ENCODE measurements around the gene IMP3.
A peak's percentile ranks its signal among the peaks of the same experiment; 100 is the strongest.
"Not testable (repeated sequence)": the region's sequence is repeated elsewhere in the genome, so short reads cannot be mapped to it uniquely, and the experiment has no call there.

Gene IMP3

DNA sequence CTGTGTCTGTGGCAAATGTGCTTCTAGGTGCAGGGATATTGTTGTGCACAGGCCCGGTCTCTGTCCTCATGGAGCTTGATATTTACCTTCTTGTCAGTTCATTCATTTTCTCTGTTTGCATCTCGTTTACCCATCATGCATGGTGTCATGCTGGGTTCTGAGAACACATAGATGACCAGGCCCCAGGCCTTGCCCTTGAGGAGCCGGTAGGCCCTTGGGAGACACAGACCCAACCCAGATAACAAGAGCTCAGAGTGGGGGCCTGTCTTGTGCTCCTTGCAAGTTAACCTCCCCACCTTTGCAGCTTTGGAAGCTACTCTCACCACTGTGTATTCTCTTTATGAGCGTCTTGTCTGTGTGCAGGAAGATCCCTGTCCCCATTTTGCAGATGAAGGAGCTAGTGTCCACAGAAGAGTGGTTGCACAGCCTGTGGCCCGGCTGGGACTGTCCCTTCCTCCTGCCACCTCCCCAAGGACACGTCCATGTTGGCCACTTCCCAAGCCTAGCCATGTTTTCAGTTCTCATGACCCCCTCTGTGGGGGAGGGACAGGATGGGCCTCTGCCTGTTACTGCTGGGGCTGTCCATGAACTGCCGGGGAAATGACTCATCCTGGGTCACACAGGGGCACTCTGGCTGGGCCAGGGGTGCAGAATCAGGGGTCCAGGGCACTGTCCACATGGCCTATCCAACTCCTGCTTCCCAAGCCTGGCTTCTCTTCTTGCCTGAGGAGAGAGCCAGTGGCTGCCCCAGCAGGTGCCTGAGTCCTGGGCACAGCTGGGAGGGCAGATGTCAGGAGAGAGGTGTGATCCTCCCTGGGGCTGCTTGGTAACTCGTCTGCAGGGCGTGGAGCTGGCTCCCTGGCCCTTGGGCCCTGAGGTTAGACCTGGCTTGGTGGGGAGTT is 11.1 kb upstream of the IMP3 start:
- peak; percentile 72 for DNase-seq (ENCODE audit: low read depth)

DNA sequence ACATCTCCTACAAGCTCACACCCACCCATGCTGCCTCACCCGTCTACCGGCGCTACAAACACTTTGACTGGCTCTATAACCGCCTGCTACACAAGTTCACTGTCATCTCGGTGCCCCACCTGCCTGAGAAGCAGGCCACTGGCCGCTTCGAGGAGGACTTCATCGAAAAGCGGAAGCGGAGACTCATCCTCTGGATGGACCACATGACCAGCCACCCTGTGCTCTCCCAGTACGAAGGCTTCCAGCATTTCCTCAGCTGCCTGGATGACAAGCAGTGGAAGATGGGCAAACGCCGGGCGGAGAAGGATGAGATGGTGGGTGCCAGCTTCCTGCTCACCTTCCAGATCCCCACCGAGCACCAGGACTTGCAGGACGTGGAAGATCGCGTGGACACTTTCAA is 9.8 kb upstream of the IMP3 start:
- no peak for DNase-seq (ENCODE audit: low read depth)

DNA sequence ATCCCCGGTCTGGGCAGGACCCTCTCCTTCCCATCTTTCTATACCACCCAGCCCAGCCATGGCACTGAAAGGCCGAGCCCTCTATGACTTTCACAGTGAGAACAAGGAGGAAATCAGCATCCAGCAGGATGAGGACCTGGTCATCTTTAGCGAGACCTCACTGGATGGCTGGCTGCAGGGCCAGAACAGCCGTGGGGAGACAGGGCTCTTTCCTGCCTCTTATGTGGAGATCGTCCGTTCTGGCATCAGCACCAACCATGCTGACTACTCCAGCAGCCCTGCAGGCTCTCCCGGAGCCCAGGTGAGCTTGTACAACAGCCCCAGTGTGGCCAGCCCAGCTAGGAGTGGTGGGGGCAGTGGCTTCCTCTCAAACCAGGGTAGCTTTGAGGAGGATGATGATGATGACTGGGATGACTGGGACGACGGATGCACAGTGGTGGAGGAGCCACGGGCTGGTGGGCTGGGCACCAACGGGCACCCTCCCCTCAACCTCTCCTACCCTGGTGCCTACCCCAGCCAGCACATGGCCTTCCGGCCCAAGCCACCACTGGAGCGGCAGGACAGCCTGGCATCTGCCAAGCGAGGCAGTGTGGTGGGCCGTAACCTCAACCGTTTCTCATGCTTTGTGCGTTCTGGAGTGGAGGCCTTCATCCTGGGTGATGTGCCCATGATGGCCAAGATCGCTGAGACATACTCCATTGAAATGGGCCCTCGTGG is 9.2 kb upstream of the IMP3 start:
- no peak for DNase-seq (ENCODE audit: low read depth)

DNA sequence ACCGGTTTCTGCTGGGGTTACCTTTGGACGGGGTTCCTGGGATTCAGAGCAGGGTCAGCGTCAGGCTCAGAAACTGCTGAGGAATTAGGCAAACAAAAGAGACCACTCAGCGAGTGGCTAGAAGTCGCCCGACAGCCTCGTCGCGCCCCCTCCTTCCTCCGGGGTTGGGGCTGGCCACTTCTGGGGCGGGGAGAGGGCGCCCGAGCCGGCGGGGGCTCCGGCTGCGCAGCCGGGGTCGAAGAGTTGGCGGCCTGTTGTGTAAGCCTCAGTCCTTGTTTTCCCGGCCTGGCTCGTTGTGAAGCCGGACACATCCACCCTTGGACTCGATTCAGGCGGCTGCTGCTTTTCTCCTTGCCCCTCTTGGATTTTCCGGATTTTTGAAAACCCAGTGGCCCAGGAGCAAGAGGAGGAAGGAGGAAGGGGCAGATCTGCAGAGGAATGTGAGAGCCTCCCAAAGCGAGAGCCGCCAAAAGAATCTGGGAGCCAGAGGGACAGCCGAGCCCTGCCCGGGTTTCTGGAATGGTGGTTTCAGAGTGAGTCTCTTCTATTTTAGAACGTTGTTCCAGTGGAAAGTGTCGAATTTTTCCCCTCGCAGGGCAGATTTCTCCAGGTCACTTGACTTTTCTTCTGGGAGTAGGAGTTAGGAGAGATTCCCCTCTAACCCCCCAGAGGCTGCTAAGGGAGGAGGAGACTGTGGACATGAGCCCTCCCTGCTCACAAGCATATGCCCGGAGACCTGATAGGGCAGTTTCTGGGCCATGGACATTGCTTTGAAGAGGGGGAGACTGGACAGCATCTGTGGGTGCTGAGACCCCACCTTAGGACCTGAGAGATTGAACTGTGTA is 8.4 kb upstream of the IMP3 start:
- DNase-seq (ENCODE audit: low read depth), result peak; percentile 46

DNA sequence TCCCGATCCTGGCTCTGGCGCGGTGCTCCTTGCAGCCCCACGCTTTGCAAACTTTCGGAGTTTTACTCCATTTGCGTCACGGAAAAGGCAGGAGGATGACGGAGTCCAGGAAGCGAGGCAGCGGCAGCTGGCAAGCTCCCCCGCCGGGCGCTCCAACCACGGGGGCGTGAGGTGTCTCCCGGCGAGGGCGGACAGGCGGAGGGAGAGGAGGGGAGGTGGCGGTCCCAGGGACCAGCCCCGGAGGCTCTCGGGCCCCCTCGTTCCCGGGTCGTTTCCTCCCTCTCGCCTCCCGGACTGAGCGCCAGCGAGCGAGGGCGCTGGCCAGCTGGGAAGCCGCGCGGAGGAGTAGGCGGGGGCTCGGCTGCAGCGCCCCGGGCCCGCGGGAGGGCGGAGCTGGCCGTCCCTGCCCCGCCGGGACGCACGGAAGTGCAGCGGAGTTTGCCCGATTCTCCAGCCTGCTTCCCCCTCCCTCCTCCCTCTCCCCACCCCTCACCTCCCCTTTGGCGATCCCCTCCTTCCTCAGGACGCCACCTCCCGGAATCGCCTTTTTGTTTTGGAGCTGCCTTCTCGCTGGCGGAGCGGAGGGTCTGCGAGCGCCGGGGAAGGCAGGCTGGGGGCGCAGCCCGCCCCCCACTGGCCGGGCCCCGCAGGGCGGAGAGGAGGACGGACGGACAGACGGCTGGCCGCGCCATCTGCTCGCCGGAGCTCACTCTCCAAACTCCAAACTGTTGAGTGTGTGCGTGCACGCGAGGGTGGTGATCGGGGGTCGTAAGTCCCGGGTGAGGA is 7.5 kb upstream of the IMP3 start, which contains the start of gene SNX33:
SNX33 (plus strand) TSS at position 543 of the 786 bp plus-strand sequence. CDS start 1,191 bp downstream, outside the sequence.
- DNase-seq (ENCODE audit: low read depth), result peak; percentile 79

DNA sequence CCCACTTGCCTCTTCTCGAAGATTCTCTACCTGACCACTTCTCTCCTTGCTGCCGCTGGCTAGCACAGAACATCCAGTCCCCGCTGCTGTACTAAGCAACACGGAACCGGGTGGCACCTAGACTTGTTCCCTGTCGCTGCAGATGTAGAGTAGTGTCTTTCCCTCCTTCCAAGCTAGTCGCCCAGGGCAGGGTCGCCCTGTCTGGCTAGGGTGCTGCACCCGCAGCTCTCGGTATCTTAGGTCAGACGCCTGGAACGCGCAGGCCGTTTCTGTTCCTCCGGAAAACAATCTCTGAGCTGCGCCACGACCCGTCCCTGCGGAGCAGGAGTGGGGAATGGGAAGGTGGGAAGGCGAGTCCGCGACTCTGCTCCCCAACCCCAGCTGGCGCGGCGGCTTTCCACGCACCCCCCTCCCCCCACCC is 6.9 kb upstream of the IMP3 start:
- no peak for DNase-seq (ENCODE audit: low read depth)

DNA sequence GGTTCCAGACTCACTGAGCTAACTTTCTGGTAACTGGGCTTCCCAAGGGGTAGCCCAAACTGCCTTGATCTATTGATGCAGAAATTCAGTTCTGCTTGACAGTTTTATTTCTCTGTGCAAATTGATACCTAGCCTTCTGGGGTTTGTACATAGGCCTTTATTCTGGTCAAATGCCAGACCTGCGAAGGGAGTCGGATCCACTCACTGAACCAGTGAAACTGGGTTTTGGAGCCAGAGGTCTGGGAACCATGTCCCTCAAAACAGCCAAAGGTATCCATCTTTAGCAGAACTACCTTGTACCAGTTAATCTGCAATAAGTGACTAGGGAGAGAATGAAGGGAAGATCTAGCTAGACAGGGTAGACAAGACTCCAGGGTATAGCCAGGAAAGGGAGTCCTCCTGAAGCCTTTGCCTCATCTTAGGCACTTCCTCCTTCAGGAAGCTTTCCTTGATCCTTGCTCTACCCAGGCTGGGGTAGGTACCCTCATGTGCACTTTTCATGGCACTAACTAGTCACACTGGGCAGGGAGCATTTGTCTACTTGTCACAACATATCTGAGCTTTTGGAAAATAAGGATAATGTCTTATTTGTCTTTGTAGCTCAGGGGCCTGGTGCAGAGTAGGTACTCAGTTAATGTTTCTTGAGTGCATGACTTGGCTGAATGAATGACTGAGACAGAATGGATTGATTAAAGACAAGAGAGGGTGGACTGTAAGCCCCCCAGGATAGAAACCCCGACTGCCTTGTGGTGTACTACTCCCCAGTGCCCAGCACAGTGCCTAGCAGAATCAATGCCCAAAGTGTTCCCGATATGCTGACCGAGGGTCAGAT is 6.3 kb upstream of the IMP3 start:
- DNase-seq (ENCODE audit: low read depth), result no peak

DNA sequence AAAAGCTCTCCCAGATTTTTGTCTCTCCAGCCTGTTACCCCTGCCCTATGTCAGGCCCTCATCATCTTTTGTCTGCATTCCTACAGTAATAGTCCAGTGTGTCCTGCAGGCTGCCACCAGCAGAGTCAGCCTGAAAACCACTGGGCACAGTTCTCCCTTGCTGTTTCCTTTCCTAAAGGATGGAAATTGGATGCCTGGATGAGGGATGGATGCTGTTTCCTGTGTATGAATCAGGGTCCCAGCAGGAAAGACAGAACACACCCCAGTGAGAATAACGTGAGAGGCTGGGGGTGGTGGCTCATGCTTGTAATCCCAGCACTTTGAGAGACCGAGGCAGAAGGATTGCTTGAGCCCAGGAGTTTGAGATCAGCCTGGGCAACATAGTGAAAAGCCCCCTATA is 4.4 kb upstream of the IMP3 start:
- DNase-seq (ENCODE audit: low read depth), result peak; percentile 73

DNA sequence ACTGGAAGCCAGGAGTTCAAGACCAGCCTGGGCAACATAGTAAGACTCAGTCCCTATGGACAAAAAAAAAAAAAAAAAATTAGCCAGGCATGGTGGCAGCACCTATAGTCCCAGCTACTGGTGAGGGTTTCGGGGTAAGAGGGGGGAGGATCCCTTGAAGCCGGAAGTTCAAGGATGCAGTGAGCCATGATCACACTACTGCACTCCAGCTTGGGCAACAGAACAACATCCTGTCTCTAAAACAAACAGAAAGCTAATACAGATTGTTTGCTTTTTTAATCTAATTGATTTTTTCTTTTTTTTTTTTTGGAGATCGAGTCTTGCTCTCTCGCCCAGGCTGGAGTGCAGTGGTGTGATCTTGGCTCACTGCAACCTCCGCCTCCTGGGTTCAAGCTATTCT is 1.6 kb upstream of the IMP3 start:
- DNase-seq (ENCODE audit: low read depth), result no peak

DNA sequence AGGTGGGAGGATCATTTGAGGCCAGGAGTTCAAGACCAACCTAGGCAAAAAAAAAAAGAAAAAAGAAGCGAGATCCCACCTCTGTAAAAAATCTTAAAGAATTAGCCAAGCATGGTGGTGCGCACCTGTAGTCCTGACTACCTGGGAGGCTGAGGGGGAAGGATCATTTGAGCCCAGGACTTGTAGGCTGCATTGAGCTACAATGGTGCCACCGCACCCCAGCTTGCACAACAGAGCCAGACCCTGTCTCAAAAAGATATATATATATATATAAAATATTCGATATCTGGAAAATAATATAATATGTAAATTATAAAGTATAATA is 1.1 kb upstream of the IMP3 start:
- no peak for DNase-seq (ENCODE audit: low read depth)

DNA sequence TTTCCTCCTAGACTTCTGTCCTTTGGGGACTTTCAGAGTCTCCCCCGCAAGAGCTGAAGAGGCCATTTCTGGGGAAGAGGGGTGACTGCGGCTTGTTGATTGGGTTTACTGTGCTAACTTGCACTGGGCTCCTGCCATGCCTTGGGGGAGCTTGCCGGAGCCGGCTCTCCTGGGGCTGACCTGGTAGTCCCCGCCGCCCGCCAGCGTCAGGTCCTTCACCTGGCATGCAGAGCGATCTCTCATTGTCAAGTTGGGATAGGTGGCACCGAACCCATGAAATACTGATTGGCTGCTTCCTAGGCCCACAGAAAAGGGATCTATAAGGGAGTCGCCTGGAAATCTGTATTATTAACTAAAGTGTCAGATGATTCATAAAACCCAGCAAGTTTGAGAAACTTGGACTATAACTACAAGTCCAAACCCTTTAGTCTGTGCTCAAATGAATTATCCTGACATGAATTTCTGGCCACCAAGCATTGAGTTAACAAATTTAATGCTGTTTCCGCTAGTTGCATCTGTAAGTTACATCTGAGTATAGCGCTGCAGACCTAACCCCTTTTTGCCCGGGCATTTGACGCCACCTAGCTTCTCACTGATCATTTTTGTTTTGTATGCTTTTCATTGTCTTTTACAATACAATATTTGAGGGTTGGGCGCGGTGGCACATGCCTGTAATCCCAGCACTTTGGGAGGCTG is 607 bp upstream of the IMP3 start:
- DNase-seq (ENCODE audit: low read depth), result peak; percentile 64

DNA sequence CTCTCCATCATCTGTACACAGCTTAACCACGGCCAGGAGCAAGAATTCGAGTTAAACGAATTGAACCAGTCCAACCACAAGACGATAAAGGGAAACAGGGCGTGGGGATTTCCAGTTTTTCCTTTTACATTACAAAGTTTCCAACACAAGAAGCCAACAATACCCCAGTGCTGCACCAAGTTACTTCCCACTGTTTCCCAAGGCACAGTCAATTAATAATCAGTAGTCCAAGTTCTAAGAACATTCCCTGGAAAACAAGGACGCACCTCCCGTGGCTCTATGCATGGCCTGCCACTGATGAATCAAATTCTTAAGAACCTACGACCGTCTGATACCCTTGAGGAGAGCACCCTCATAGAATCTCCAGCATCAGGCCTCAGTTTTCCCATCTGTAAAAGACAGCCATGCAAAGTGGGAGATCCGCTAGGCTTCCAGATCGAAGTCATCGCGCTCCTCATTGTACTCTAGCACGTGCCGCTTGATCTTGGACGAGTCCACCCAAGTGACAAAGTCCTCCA is 774 bp downstream of the IMP3 start:
- DNase-seq (ENCODE audit: low read depth), result peak; percentile 32

DNA sequence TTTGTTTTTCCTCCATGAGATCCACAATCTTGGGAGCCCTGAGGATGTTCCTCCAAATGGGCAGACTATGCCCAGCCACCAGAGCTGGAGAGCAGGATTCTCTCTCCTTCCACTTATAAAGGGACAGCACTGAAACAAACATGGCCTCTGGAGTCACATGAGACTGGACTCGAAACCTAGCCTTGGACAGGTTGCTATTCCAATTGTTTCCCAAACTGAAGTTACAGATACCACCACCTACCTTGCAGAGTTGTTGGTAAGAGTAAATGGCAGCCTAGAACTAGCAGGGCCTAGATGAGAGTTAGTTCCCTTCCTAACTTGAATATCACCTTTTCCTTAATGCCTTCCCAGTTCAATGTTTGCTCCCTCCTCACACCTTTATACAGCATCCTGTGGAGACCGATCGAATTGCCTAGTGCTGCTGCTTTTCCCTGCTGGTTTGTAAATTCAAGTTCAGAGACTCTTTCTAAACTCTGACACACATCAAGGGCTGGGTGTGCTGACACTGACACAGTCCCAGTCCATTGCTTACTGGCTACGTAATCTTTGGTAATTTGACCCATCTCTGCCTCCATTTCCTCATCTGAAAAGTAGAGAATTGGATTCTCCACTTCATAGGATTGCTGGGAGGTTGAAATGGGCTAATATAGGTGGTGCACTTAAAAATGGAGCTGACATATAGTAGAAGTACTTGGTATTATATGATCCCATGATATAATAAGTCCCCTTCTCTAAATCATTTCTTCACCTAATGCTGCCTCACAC is 2.6 kb downstream of the IMP3 start:
- DNase-seq (ENCODE audit: low read depth), result no peak

DNA sequence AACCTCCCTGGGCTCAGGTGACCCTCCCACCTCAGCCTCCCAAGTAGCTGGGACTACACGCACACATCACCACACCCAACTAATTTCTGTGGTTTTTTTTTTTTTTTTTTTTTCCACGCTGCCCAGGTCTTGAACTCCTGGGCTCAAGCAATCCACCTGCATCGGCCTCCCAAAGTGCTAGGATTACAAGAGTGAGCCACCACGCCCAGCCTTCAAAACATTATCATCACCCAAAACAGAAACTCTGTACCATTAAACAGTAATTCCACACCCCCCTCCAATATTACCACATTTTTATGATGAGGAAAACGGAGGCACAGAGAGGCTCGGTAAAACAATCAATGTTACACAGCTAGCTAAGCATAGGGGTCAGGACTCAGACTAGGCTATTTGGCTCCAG is 4.0 kb downstream of the IMP3 start:
- no peak for DNase-seq (ENCODE audit: low read depth)

DNA sequence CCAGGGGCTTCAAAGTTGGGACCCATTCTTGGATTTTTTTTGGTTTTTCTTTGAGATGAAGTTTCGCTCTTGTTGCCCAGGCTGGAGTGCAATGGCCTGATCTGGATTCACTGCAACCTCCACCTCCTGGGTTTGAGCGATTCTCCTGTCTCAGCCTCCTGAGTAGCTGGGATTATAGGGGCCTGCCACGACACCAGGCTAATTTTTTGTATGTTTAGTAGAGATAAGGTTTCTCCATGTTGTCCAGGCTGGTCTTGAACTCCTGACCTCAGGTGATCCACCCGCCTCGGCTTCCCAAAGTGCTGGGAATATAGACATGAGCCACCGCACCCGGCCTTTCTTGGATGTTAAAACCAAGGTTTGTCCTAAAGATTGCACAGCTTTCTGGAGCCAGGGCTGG is 6.1 kb downstream of the IMP3 start:
- not testable (repeated sequence) for DNase-seq (ENCODE audit: low read depth)

DNA sequence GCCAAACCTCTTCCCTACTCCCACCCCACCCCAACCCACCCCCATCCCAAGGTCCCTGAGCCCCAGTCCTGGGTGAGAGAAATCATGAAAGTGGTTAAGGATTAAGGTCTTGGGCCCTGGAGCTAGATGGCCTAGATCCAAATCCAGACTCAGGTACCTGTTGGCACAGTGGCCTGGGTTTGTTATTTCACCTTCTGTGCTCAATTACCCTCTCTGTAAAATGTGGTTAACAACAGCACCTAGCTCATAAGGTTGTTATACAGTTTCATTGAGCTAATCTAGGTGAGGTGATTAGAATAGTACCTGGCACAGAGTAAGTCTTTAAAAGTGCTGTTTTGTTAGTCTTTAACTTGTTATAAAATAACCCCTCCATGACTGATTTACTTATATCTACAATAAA is 8.1 kb downstream of the IMP3 start:
- DNase-seq (ENCODE audit: low read depth), result no peak

DNA sequence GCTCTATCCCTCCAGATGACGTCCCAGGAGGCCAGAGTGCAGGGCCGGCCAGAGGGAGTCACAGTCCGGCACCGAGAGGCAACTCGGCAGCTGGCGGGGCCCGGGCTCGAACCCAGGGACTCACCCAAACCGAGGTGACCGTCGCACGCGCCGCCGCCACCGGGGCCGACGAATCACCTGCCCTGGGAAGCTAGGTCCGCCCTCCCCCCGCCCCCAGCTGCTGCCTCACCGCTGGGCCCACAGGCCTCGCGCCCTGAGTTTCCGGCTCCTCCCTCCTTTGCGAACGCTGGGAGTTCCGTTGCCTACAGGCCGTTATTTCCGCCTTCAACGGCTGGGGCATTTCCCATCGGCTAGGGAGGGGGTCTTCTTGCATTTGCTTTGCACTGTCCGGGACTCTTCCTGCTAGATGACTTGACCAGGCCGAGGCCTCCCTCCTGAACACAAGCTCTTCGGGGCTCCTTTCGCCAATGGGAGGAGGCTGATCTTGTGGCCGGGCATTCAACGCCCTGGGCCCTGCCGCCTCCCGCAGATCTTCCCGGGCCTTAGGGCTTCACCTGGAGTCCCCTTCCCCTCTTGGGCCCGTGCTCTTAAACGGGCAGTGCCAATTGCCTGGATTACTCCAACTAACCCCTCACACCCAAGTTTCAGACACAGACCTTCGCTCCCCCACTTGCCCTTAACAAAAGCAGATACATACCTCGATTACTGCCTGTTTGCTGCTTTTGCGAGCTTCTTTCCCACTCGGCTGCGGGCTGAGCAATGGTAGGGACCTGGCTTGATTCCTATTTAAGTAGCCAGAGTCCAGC is 14.3 kb downstream of the IMP3 start, which contains the start of gene SNUPN:
SNUPN (minus strand) TSS at position 184 of the 806 bp plus-strand sequence. CDS start 4,674 bp downstream, outside the sequence.
- peak; percentile 92 for DNase-seq (ENCODE audit: low read depth)

DNA sequence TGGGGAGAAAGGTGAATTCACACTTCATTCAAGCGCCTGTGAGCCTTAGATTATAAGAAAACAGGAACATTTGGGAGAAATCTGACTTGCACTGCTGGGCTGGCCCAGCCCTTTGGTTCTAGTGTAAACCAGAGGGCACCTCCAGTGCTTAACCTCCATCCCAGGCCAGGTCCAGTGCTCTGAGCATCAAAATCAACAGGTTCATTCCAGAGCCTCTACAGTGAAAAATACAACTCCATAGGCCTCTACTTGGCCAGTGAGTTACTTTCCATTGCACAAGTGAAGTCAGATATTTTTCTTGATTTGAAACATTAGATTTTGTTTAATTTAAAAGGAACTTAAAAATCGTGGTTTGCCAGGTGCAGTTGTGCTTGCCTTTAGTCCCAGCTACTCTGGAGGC is 17.5 kb downstream of the IMP3 start:
- DNase-seq (ENCODE audit: low read depth), result no peak

Data from ELR (cell line).